SK-N-MC (cell line): ENCODE results near the gene PELI3.
A peak's percentile ranks its signal among the peaks of the same experiment; 100 is the strongest.

Experiments used
- DNase-seq: peaks from one replicate; pipeline ENCODE4 v3.0.0-alpha.2; 2011; ENCODE audit warnings: low read depth, low spot score
- H3K27ac ChIP-seq: fragments of 200-600 bp; sonication (generic); 2 replicates; pipeline ENCODE4 v1.5.1; 2016; ENCODE audit warnings: mixed run types
- H3K36me3 ChIP-seq: fragments of 200-600 bp; sonication (generic); 2 replicates; pipeline ENCODE4 v1.6.1; 2017; ENCODE audit warnings: antibody characterized with exemption, low read length, mixed read lengths; ENCODE audit not compliant: insufficient read depth
- H3K4me3 ChIP-seq: fragments of 200-600 bp; sonication (generic); 2 replicates; pipeline ENCODE4 v1.5.1; 2016
- H3K9ac ChIP-seq: fragments of 200-600 bp; sonication (generic); 2 replicates; pipeline ENCODE4 v1.8.0; 2017; ENCODE audit warnings: mixed run types, mixed read lengths; ENCODE audit not compliant: insufficient read length
- H3K9me3 ChIP-seq: fragments of 200-600 bp; sonication (generic); 2 replicates; pipeline ENCODE4 v1.6.1; 2017; ENCODE audit warnings: low read depth, mild to moderate bottlenecking, antibody characterized with exemption, low read length, moderate library complexity, mixed read lengths
- EZH2 ChIP-seq: fragments of 200-600 bp; sonication (generic); IDR thresholded peaks from one replicate; pipeline ENCODE4 v1.6.1; 2017; ENCODE audit warnings: antibody characterized with exemption
- FOXP2 ChIP-seq: optimal IDR thresholded peaks from 2 replicates; pipeline ENCODE3; 2011; ENCODE audit warnings: mild to moderate bottlenecking, moderate library complexity; ENCODE audit not compliant: insufficient read depth; ENCODE audit errors: extremely low read length, control extremely low read depth
- POLR2AphosphoS5 ChIP-seq: IDR thresholded peaks from 2 replicates; pipeline ENCODE4 v1.6.1; 2012; ENCODE audit warnings: mild to moderate bottlenecking, low read depth, low read length, borderline replicate concordance

Gene PELI3

DNA sequence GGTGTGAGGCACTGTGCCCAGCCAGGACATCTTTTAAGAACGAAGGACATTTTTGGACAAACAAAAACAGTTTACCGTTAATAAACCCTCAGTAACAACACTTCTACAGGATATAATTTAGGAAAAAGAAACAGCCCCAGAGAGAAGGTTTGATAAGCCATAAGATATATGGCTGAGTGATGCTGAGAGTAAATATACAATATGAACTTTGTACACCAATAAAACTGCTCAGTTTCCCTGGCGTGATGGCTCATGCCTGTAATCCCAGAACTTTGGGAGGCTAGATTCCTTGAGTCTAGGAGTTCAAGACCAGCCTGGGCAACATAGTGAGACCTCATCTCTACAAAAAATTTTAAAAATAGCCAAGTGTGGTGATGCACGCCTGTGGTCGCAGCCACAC is 31.8 kb downstream of the PELI3 start:
- TF ChIP-seq FOXP2 = no peak
- TF ChIP-seq EZH2 = no peak
- no peak for TF ChIP-seq POLR2AphosphoS5
- peaks cover 3% of the 10 kb centered on the region; the same call in 1 of the 2 replicates for H3K36me3 ChIP-seq
- no peak overlapping the region for H3K4me3 ChIP-seq
- no peak overlapping the region for H3K9ac ChIP-seq
- DNase-seq = no peak
- no peaks in the 10 kb centered on the region for H3K9me3 ChIP-seq
- no peak overlapping the region for H3K27ac ChIP-seq

DNA sequence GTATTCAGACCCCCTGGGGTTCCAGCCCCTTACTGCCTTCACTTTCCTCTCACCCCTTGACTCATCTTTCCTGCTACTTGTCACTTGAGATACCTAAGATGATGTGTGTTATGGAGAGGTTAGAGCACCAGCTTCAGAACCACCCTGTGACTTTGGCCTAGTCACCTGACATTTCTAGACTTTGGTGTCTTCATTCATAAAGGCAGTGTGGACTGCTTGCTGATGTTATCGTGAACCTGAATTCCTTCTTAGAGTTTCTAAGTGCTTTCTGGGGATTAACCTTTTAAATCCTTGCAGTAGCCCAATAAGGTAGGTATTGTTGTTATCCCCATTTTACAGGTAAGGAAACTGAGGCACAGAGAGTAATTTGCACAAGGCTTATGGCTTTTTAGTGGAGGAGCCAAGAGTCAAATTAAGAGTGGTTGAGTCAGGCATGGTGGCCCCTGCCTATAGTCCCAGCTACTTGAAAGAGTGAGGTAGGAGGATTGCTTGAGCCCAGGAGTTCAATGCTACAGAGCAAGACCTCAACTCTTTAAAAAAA is 38.6 kb downstream of the PELI3 start:
- no peak overlapping the region for H3K27ac ChIP-seq
- TF ChIP-seq FOXP2 (no peak), EZH2 (no peak), POLR2AphosphoS5 (no peak)
- peaks cover 11% of the 10 kb centered on the region; the same call in 1 of the 2 replicates for H3K36me3 ChIP-seq
- no peak overlapping the region for H3K9ac ChIP-seq
- DNase-seq = no peak
- H3K9me3 ChIP-seq = no peaks in the 10 kb centered on the region
- H3K4me3 ChIP-seq = no peak overlapping the region

DNA sequence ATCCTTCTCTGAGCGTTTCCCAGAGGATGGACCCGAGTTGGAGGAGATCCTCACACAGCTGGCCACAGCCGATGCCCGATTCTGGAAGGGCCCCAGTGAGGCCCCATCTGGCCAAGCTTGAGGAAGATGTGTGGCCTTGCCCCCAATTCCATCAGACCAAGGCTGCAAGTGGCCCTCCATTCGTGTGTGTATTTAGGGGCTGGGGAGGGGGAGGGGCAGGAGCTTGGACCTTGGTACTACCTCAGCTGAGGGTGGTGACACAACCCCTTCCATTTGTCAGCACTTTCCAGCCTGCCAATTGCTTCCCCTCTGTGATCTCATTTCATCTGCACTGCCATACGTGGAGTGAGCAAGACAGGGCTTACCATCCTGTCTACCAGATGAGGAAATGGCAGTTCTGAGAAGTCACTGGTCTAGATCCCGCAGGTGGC is 42.4 kb downstream of the PELI3 start:
- Histone ChIP-seq H3K36me3 (peaks cover 12% of the 10 kb centered on the region), H3K27ac (no peak overlapping the region), H3K4me3 (no peak overlapping the region), H3K9ac (no peak overlapping the region), H3K9me3 (no peaks in the 10 kb centered on the region)
- TF ChIP-seq EZH2 (no peak), FOXP2 (no peak), POLR2AphosphoS5 (no peak)
- DNase-seq = no peak

DNA sequence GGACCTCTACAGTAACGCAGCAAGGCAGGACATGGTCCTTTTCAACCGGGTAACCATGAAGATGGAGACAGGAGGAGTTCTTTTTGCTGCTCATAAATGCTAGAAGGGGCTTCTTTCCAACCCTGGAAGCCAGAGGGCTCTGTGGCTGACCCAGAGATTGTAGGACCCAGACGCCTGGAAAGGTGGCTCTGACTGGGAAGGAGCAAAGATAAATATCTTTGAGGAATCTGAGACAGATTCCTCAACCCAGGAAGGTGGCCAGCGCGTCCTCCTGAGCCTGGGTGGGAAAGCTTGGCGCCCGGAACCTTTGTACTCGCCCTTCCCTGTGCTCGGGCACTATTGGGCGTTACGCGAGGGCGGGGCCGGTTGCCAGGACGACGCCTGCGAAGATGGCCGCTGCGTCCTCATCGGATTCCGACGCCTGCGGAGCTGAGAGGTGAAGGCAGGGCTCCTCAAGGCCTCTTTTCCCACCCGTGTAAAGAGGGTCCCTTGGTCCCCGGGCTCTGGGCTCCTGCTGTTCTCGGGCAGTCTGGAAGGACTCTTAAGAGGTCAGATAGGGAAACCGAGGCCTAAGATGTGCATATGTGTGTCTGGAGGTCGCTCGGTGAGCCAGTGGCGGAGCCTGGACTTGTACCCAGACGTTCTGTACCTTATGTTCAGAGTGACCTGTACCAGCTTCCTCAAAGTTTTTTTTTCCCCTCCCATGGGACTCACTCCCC is 43.7 kb downstream of the PELI3 start, which contains the start of gene BBS1:
Gene BBS1, plus strand, starts transcription at position 365 of the 719 bp plus-strand sequence. Its CDS starts 25 bp downstream, at position 390.
- H3K36me3 ChIP-seq = peaks cover 4% of the 10 kb centered on the region; the same call in 1 of the 2 replicates
- no peak for DNase-seq
- peak within 1 kb of the TSS; percentile 62; the same call in 1 of the 2 replicates for H3K27ac ChIP-seq
- peak within 1 kb of the TSS; percentile 63 for H3K9ac ChIP-seq
- H3K9me3 ChIP-seq = no peaks in the 10 kb centered on the region
- TF ChIP-seq POLR2AphosphoS5 (peak; percentile 86), FOXP2 (peak; percentile 65), EZH2 (no peak)
- H3K4me3 ChIP-seq = peak within 1 kb of the TSS; percentile 81

DNA sequence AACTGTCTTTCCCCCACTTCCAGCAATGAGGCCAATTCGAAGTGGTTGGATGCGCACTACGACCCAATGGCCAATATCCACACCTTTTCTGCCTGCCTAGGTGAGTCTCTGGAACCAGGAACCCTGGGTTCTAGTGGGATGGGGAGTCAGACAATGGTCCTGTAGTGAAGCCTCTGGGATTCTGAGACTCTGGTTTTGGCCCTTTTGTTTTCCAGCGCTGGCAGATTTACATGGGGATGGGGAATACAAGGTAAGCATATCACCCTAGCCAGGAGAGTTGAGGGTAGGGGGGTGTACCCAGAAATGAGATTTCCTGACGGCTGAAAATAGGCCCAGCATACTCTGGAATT is 44.3 kb downstream of the PELI3 start:
- Histone ChIP-seq H3K4me3 (peak overlapping the region; percentile 81), H3K9ac (peak overlapping the region; percentile 63), H3K27ac (no peak overlapping the region), H3K36me3 (peaks cover 4% of the 10 kb centered on the region; the same call in 1 of the 2 replicates), H3K9me3 (no peaks in the 10 kb centered on the region)
- DNase-seq = no peak
- TF ChIP-seq FOXP2 (no peak), EZH2 (no peak), POLR2AphosphoS5 (no peak)

DNA sequence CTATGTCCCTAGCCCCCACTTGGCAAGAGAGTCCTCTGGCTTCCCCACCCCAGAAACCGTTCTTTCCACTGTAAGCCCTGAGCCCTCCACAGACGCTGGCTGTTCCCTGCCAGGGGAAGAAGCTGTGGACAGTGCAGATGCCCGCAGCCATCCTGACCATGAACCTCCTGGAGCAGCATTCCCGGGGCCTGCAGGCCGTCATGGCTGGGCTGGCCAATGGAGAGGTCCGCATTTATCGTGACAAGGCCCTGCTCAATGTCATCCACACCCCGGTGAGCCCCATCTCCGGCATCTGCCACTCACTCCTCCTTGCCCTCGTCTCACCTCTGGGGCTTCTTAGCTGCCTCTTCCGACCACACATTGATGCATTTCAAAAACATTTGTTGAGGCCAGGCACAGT is 56.9 kb downstream of the PELI3 start:
- no peak overlapping the region for H3K9ac ChIP-seq
- H3K9me3 ChIP-seq = no peaks in the 10 kb centered on the region
- no peak for DNase-seq
- no peak overlapping the region for H3K4me3 ChIP-seq
- no peak for TF ChIP-seq FOXP2
- no peak for TF ChIP-seq EZH2
- TF ChIP-seq POLR2AphosphoS5 = no peak
- peaks cover 8% of the 10 kb centered on the region; the same call in 1 of the 2 replicates for H3K36me3 ChIP-seq
- no peak overlapping the region for H3K27ac ChIP-seq

DNA sequence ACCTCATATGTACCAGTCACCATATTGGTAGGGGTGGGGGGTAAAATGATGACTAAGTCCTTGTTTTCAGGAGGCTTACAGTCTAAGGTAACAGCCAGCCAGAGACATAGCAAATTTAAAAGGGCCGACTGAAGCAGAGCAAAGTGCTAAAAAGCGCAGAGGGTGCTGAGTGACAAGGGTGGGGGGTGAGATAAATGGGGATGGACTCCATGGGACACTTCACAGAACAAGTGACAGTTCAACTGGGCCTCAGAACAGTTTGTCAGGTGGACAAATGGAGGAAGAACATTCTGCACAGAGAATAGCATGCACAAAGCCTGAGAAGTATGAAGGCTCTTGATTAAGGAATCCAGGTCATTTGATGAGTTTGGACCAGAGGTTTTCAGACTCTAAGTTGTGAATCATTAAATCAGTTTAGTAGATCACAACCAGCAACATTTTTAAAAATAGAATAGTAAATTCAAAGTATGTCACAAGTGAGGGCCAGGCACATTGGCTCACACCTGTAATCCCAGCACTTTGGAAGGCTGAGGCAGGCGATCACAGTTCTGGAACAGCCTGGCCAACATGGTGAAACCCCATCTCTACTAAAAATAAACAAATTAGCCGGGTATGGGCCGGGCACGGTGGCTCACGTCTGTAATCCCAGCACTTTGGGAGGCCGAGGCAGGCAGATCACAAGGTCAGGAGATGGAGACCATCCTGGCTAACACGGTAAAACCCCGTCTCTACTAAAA is 57.8 kb downstream of the PELI3 start:
- Histone ChIP-seq H3K36me3 (peaks cover 8% of the 10 kb centered on the region; the same call in 1 of the 2 replicates), H3K4me3 (no peak overlapping the region), H3K9me3 (no peaks in the 10 kb centered on the region), H3K27ac (no peak overlapping the region), H3K9ac (no peak overlapping the region)
- TF ChIP-seq EZH2 (no peak), FOXP2 (no peak), POLR2AphosphoS5 (no peak)
- DNase-seq = no peak
